WERI-Rb-1 (cell line): Measurements from ENCODE around the gene NRAP.

ENCODE experiments used
- DNase-seq: peaks from one replicate; pipeline ENCODE4 v3.0.0-alpha.2; 2020
- H3K27ac ChIP-seq: fragments of 250-450 bp; sonication (Bioruptor Pico); 2 replicates; pipeline ENCODE4 v1.5.1; 2020; ENCODE audit warnings: mild to moderate bottlenecking, moderate library complexity
- H3K27me3 ChIP-seq: fragments of 250-450 bp; sonication (Bioruptor Pico); 2 replicates; pipeline ENCODE4 v1.5.1; 2021; ENCODE audit warnings: mild to moderate bottlenecking, low read depth, moderate library complexity; ENCODE audit not compliant: insufficient read depth, severe bottlenecking
- H3K36me3 ChIP-seq: fragments of 250-450 bp; sonication (Bioruptor Pico); 2 replicates; pipeline ENCODE4 v1.5.1; 2020; ENCODE audit warnings: mild to moderate bottlenecking, moderate library complexity
- H3K4me3 ChIP-seq: 2 replicates; pipeline ENCODE4 v1.5.1; 2011; ENCODE audit warnings: low read depth, mild to moderate bottlenecking, control low read depth, low read length
- H3K9me3 ChIP-seq: fragments of 250-450 bp; sonication (Bioruptor Pico); 2 replicates; pipeline ENCODE4 v1.5.1; 2021; ENCODE audit warnings: mild to moderate bottlenecking, moderate library complexity; ENCODE audit not compliant: severe bottlenecking
- TF ChIP-seq, protein P1 (sequence below): IDR thresholded peaks from 2 replicates; pipeline ENCODE4 v1.5.1; 2011; ENCODE audit warnings: low read depth, mild to moderate bottlenecking, control low read depth, inconsistent platforms, low read length

Gene NRAP

DNA sequence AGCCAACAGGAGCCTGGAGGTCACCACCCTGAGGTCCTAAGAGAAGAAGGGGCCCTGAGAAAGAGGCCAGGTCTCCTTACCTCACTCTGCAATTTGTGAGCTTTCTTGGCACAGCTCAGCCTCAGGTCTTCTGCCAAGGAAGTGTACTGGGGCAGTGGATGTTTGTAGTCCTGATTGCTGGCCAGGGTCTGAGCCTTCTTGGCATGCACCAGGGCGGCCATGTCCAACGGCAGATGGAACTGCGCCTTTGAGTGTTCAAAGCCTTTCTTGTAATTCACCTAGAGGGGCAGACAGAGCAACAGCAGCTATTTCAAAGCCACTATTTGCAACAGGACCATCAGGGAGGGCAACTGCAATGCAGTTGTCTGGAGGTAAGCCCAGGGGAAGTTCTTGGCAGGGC lies 51.7 kb downstream of the NRAP start:
- Histone ChIP-seq H3K27me3 (no peaks in the 10 kb centered on the region), H3K9me3 (no peaks in the 10 kb centered on the region), H3K27ac (no peak overlapping the region), H3K4me3 (no peak overlapping the region), H3K36me3 (no peaks in the 10 kb centered on the region)
- TF ChIP-seq, protein P1, sequence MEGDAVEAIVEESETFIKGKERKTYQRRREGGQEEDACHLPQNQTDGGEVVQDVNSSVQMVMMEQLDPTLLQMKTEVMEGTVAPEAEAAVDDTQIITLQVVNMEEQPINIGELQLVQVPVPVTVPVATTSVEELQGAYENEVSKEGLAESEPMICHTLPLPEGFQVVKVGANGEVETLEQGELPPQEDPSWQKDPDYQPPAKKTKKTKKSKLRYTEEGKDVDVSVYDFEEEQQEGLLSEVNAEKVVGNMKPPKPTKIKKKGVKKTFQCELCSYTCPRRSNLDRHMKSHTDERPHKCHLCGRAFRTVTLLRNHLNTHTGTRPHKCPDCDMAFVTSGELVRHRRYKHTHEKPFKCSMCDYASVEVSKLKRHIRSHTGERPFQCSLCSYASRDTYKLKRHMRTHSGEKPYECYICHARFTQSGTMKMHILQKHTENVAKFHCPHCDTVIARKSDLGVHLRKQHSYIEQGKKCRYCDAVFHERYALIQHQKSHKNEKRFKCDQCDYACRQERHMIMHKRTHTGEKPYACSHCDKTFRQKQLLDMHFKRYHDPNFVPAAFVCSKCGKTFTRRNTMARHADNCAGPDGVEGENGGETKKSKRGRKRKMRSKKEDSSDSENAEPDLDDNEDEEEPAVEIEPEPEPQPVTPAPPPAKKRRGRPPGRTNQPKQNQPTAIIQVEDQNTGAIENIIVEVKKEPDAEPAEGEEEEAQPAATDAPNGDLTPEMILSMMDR = no peak
- DNase-seq = no peak

DNA sequence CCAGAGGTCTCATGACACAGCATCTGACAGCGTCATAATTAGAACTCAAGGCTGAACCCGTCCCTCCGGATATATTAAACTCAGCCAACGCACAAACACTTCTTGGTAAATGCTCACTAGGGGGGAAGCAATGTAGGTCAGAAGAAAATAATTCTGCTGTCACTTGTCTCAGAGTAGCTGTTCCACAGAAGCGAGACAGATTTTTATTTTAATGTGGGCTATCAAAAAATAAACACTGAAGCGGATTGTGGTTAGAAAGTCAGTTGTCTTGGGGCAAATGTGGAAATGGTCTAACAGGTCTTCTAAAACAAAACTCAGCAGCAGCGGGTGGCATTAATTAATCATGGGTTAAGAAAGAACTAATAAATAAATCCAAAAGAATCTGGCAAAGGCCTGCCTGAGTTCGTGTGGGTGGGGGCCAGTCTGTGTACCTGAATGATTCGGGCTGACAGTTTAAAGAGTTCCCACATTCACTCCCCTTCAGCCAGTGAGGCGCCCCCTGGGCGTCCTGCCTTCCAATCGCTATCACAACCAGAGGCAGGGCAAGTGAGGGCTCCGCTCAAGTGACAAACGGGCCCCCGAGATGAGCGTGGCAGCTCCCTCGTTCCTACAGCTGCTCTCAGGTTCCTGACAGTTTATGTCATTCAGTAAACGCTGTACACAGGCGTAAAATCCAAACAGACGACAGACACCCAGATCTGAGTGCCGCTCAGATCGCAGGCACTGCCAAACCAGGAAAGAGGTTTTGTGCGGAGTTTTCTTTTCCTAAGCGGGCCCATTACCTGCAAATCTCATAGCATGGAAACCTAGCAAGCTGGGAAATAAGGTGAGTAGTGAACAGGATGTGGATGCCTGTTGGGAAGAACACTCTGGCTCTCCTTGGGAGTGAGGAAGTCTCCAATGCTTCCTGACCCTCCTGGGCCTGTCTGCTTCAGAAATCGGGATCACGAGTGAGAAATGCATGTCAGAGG lies 52.9 kb downstream of the NRAP start:
- Histone ChIP-seq H3K36me3 (no peaks in the 10 kb centered on the region), H3K4me3 (no peak overlapping the region), H3K27me3 (no peaks in the 10 kb centered on the region), H3K27ac (no peak overlapping the region), H3K9me3 (no peaks in the 10 kb centered on the region)
- TF ChIP-seq, protein P1 = no peak
- DNase-seq = no peak

DNA sequence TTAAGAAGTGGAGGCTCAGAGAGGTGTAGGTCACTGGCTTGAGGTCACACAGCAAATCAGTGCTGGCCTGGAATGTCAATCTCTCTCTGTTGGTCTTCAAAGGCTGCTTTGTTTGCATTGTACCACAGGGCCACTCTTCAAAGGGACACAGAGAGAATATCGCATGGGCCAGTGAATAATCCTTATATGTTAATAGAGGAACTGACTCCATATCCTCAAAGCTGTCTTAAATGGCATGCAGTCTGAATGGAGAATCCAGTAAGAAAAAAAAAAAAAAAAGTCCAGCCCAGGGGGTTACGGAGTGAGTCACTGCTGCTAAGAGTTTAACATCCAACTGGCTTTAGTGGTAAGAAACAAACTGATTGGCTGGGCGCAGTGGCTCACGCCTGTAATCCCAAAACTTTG lies 54.1 kb downstream of the NRAP start:
- Histone ChIP-seq H3K27me3 (no peaks in the 10 kb centered on the region), H3K9me3 (no peaks in the 10 kb centered on the region), H3K36me3 (no peaks in the 10 kb centered on the region), H3K27ac (no peak overlapping the region), H3K4me3 (no peak overlapping the region)
- no peak for DNase-seq
- TF ChIP-seq, protein P1 = no peak

DNA sequence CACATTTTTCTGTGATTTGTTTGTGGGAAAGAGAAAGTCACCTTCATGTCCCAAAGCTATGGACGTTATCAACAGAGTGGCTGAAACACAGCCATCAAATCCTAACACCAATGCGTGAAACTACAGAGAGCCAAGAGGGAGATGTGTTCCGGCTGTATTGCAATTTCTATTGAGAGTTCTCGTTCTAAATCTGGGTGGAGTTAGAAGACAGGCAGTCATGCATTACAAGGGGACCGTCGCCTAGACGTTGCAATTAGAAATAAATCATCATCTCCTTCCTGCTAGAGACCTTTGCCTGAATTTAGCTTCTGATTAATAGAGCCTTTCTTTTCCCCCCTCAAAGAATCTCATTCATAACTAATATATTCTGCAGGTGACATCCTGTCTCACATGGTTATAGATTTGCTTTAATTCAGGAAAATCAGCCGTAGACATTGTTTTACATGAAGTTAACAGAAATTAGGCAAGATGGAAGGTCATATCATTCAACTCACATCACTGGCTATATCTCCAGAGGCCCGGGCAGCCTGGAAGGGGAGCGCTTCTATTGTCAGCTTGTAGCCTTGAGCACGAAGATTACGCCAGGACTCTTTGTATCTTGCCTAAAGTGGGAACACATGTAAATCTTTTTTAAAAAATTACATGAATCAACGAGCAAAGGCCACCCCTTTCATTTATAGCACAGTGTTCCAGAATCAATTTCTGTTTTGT lies 58.4 kb downstream of the NRAP start:
- Histone ChIP-seq H3K27ac (no peak overlapping the region), H3K27me3 (no peaks in the 10 kb centered on the region), H3K9me3 (no peaks in the 10 kb centered on the region), H3K36me3 (no peaks in the 10 kb centered on the region), H3K4me3 (no peak overlapping the region)
- TF ChIP-seq, protein P1 = no peak
- no peak for DNase-seq

DNA sequence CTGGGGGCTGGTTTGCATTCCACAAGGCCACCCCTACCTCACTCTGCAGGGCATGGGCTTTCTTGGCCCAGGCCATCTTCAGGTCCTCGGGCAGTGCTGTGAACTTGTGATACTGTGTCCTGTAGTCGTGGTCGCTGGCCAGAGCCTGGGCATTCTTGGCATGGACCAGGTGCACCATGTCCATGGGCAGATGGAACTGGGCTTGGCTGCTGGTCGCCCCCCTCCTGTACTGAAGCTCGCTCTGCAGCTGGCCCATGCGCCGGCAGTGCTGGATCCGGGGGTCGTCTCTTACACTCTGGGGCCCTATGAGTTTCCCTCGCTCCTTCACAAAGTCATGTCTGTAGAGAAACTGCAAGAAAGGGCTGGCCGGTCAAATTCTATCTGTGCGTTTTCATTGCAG lies 59.3 kb downstream of the NRAP start:
- H3K9me3 ChIP-seq = no peaks in the 10 kb centered on the region
- H3K27me3 ChIP-seq = no peaks in the 10 kb centered on the region
- no peaks in the 10 kb centered on the region for H3K36me3 ChIP-seq
- DNase-seq = no peak
- H3K27ac ChIP-seq = no peak overlapping the region
- TF ChIP-seq, protein P1 = no peak
- no peak overlapping the region for H3K4me3 ChIP-seq
